ENCODE results near the gene RNF112.
"Not testable (repeated sequence)": the region's sequence is repeated elsewhere in the genome, so short reads cannot be mapped to it uniquely, and the experiment has no call there.

The RNF112 gene

GRCh38 chr17:19448341-19449268 is 37.6 kb downstream of the RNF112 start:
- DNase-seq (ENCODE audit: low spot score) = peak; percentile 80

GRCh38 chr17:19449656-19450055 is 38.6 kb downstream of the RNF112 start:
- no peak for DNase-seq (ENCODE audit: low spot score)

- DNase-seq (ENCODE audit: low spot score) = no peak
Observed at GRCh38 chr17:19453296-19453695, 42.3 kb downstream of the RNF112 start.

- DNase-seq (ENCODE audit: low spot score) = no peak
Observed at GRCh38 chr17:19454074-19454473, 43.0 kb downstream of the RNF112 start.

GRCh38 chr17:19456016-19456927 is 45.2 kb downstream of the RNF112 start:
- DNase-seq (ENCODE audit: low spot score) = no peak

- no peak for DNase-seq (ENCODE audit: low spot score)
Observed at GRCh38 chr17:19457046-19457445, 46.0 kb downstream of the RNF112 start.

- no peak for DNase-seq (ENCODE audit: low spot score)
Observed at GRCh38 chr17:19457830-19458271, 46.8 kb downstream of the RNF112 start.

- DNase-seq (ENCODE audit: low spot score) = not testable (repeated sequence)
Observed at GRCh38 chr17:19458481-19458880, 47.4 kb downstream of the RNF112 start.

GRCh38 chr17:19459018-19459655 is 48.1 kb downstream of the RNF112 start:
- DNase-seq (ENCODE audit: low spot score) = not testable (repeated sequence)

GRCh38 chr17:19460700-19461099 is 49.7 kb downstream of the RNF112 start:
- peak; percentile 73 for DNase-seq (ENCODE audit: low spot score)

GRCh38 chr17:19461116-19461515 is 50.1 kb downstream of the RNF112 start:
- DNase-seq (ENCODE audit: low spot score) = peak; percentile 70

GRCh38 chr17:19461681-19462080 is 50.6 kb downstream of the RNF112 start:
- DNase-seq (ENCODE audit: low spot score) = no peak

- DNase-seq (ENCODE audit: low spot score) = not testable (repeated sequence)
Observed at GRCh38 chr17:19462456-19463035, 51.5 kb downstream of the RNF112 start.

- DNase-seq (ENCODE audit: low spot score) = no peak
Observed at GRCh38 chr17:19464031-19465026, 53.3 kb downstream of the RNF112 start.
